ENCODE measurements around the gene AFF3. TPM values are rescaled to one million over a fixed set of nuclear protein-coding genes. Genes with fewer than 3 reads are reported as not detected.
A peak's percentile ranks its signal among the peaks of the same experiment; 100 is the strongest.

The AFF3 gene
- total RNA-seq, 1 experiment from 2014 or later = 1.6 TPM

- DNase-seq (ENCODE audit: low read depth) = no peak
- in situ Hi-C loops (cut with HindIII; ENCODE audit: low pct_unique_long_range_greater_than_20kb, low sequenced_read_pairs) = no loop called here
Observed at GRCh38 chr2:99573634-99574251, 568.6 kb downstream of the AFF3 start.

GRCh38 chr2:99572373-99573164 is 569.8 kb downstream of the AFF3 start:
- no peak for DNase-seq (ENCODE audit: low read depth)
- in situ Hi-C loops (cut with HindIII; ENCODE audit: low pct_unique_long_range_greater_than_20kb, low sequenced_read_pairs) = no loop called here

- in situ Hi-C loops (cut with HindIII; ENCODE audit: low pct_unique_long_range_greater_than_20kb, low sequenced_read_pairs) = no loop called here
- no peak for DNase-seq (ENCODE audit: low read depth)
Observed at GRCh38 chr2:99571954-99572353, 570.4 kb downstream of the AFF3 start.

- in situ Hi-C loops (cut with HindIII; ENCODE audit: low pct_unique_long_range_greater_than_20kb, low sequenced_read_pairs) = no loop called here
- no peak for DNase-seq (ENCODE audit: low read depth)
Observed at GRCh38 chr2:99571533-99571932, 570.9 kb downstream of the AFF3 start.

GRCh38 chr2:99571021-99571420 is 571.4 kb downstream of the AFF3 start:
- in situ Hi-C loops (cut with HindIII; ENCODE audit: low pct_unique_long_range_greater_than_20kb, low sequenced_read_pairs) = no loop called here
- no peak for DNase-seq (ENCODE audit: low read depth)

GRCh38 chr2:99569386-99569785 is 573.0 kb downstream of the AFF3 start:
- no peak for DNase-seq (ENCODE audit: low read depth)
- in situ Hi-C loops (cut with HindIII; ENCODE audit: low pct_unique_long_range_greater_than_20kb, low sequenced_read_pairs) = no loop called here

- DNase-seq (ENCODE audit: low read depth) = no peak
- in situ Hi-C loops (cut with HindIII; ENCODE audit: low pct_unique_long_range_greater_than_20kb, low sequenced_read_pairs) = no loop called here
Observed at GRCh38 chr2:99565227-99565626, 577.2 kb downstream of the AFF3 start.

- DNase-seq (ENCODE audit: low read depth) = no peak
- in situ Hi-C loops (cut with HindIII; ENCODE audit: low pct_unique_long_range_greater_than_20kb, low sequenced_read_pairs) = no loop called here
Observed at GRCh38 chr2:99562516-99562915, 579.9 kb downstream of the AFF3 start.

GRCh38 chr2:99561804-99562203 is 580.6 kb downstream of the AFF3 start:
- in situ Hi-C loops (cut with HindIII; ENCODE audit: low pct_unique_long_range_greater_than_20kb, low sequenced_read_pairs) = no loop called here
- no peak for DNase-seq (ENCODE audit: low read depth)

- in situ Hi-C loops (cut with HindIII; ENCODE audit: low pct_unique_long_range_greater_than_20kb, low sequenced_read_pairs) = no loop called here
Observed at GRCh38 chr2:99559075-99559662, 583.2 kb downstream of the AFF3 start.

GRCh38 chr2:99555404-99555803 is 587.0 kb downstream of the AFF3 start:
- no peak for DNase-seq (ENCODE audit: low read depth)
- in situ Hi-C loops (cut with HindIII; ENCODE audit: low pct_unique_long_range_greater_than_20kb, low sequenced_read_pairs) = no loop called here

More at GRCh38 chr2:99559075-99559662, 583.2 kb downstream of the AFF3 start:
- DNase-seq (ENCODE audit: low read depth) = peak; percentile 58

- in situ Hi-C loops (cut with HindIII; ENCODE audit: low pct_unique_long_range_greater_than_20kb, low sequenced_read_pairs) = no loop called here
- DNase-seq (ENCODE audit: low read depth) = no peak
Observed at GRCh38 chr2:99554871-99555270, 587.5 kb downstream of the AFF3 start.

GRCh38 chr2:99554238-99554637 is 588.2 kb downstream of the AFF3 start:
- no peak for DNase-seq (ENCODE audit: low read depth)

GRCh38 chr2:99552529-99552928 is 589.9 kb downstream of the AFF3 start:
- in situ Hi-C loops (cut with HindIII; ENCODE audit: low pct_unique_long_range_greater_than_20kb, low sequenced_read_pairs) = no loop called here
- DNase-seq (ENCODE audit: low read depth) = no peak

More at GRCh38 chr2:99554238-99554637, 588.2 kb downstream of the AFF3 start:
- in situ Hi-C loops (cut with HindIII; ENCODE audit: low pct_unique_long_range_greater_than_20kb, low sequenced_read_pairs) = no loop called here

GRCh38 chr2:99550368-99550767 is 592.0 kb downstream of the AFF3 start:
- in situ Hi-C loops (cut with HindIII; ENCODE audit: low pct_unique_long_range_greater_than_20kb, low sequenced_read_pairs) = no loop called here
- DNase-seq (ENCODE audit: low read depth) = no peak

GRCh38 chr2:99545604-99546003 is 596.8 kb downstream of the AFF3 start:
- in situ Hi-C loops (cut with HindIII; ENCODE audit: low pct_unique_long_range_greater_than_20kb, low sequenced_read_pairs) = no loop called here
- no peak for DNase-seq (ENCODE audit: low read depth)

- no peak for DNase-seq (ENCODE audit: low read depth)
- in situ Hi-C loops (cut with HindIII; ENCODE audit: low pct_unique_long_range_greater_than_20kb, low sequenced_read_pairs) = no loop called here
Observed at GRCh38 chr2:99545066-99545465, 597.3 kb downstream of the AFF3 start.

- in situ Hi-C loops (cut with HindIII; ENCODE audit: low pct_unique_long_range_greater_than_20kb, low sequenced_read_pairs) = no loop called here
- DNase-seq (ENCODE audit: low read depth) = no peak
Observed at GRCh38 chr2:99544608-99545007, 597.8 kb downstream of the AFF3 start.

GRCh38 chr2:99543247-99543646 is 599.1 kb downstream of the AFF3 start:
- in situ Hi-C loops (cut with HindIII; ENCODE audit: low pct_unique_long_range_greater_than_20kb, low sequenced_read_pairs) = no loop called here
- DNase-seq (ENCODE audit: low read depth) = no peak
